PFSK-1 (cell line): ENCODE measurements around the gene RAD9A.

Experiments
- FOXP2 ChIP-seq: optimal IDR thresholded peaks from 2 replicates; pipeline ENCODE3; 2011; ENCODE audit warnings: borderline replicate concordance, control low read depth, inconsistent platforms; ENCODE audit not compliant: insufficient read depth; ENCODE audit errors: extremely low read length, extremely low read depth
- POLR2AphosphoS5 ChIP-seq: IDR thresholded peaks from 2 replicates; pipeline ENCODE4 v1.6.1; 2012; ENCODE audit warnings: low read depth, mild to moderate bottlenecking, control low read depth, low read length, moderate library complexity
- SIN3A ChIP-seq: IDR thresholded peaks from 2 replicates; pipeline ENCODE4 v1.6.1; 2012; ENCODE audit warnings: mild to moderate bottlenecking, low read length, moderate library complexity, borderline replicate concordance; ENCODE audit not compliant: insufficient read depth
- TAF1 ChIP-seq: IDR thresholded peaks from 2 replicates; pipeline ENCODE4 v1.6.1; 2012; ENCODE audit warnings: low read length, control low read depth, borderline replicate concordance; ENCODE audit not compliant: insufficient read depth
- TF ChIP-seq, protein P1 (sequence below), 2 experiments: IDR thresholded peaks; 2 replicates each; pipeline versions ENCODE4 v1.6.1 to v1.8.0; 2011 to 2012; ENCODE audit warnings: low read depth in 2 of 2, low read length in 2 of 2, control low read depth in 1 of 2, inconsistent platforms in 1 of 2, mild to moderate bottlenecking in 1 of 2, moderate library complexity in 1 of 2; ENCODE audit not compliant: insufficient read depth in 1 of 2

DNA sequence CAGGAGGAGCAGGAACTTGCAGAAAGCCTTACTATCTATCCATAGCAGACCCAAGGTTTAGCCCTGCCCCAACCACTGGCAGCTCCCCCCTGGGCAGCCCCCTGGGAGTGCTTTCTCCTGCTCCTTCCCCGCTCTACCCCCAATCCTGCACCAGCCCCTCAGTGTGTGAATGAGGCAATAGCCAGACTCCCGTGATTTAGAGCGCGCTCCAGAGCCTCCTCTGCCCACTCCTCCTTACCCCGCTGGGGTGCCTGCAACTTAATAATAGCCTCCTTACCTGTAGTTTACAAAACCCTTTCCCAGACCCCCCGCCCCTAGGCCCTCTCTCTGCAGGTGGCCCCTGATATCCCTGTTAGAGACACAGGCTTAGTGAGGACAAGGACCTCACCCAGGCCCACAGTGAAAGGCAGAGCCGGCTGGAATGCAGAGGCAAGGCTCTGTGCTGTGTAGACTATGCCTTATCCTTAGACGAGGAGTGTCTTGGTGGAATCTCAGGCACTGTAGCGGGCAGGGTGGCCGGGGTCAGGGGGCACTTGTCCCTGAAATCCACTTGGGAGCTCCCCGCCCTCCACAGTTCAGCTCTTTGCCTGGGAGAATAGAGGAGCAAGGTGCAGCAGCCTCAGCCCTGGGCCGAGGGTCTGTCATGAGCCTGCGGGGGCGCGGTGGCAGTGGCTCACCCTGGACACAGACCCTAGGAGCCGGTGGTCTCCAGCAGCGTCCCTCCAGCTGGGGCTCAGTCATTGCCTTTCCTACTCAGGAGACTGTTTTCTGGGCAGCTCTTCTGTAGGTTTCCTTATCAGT, 19.4 kb downstream of the RAD9A start:
- TF ChIP-seq TAF1 (no peak), SIN3A (no peak), POLR2AphosphoS5 (no peak), FOXP2 (no peak)
- TF ChIP-seq, protein P1, sequence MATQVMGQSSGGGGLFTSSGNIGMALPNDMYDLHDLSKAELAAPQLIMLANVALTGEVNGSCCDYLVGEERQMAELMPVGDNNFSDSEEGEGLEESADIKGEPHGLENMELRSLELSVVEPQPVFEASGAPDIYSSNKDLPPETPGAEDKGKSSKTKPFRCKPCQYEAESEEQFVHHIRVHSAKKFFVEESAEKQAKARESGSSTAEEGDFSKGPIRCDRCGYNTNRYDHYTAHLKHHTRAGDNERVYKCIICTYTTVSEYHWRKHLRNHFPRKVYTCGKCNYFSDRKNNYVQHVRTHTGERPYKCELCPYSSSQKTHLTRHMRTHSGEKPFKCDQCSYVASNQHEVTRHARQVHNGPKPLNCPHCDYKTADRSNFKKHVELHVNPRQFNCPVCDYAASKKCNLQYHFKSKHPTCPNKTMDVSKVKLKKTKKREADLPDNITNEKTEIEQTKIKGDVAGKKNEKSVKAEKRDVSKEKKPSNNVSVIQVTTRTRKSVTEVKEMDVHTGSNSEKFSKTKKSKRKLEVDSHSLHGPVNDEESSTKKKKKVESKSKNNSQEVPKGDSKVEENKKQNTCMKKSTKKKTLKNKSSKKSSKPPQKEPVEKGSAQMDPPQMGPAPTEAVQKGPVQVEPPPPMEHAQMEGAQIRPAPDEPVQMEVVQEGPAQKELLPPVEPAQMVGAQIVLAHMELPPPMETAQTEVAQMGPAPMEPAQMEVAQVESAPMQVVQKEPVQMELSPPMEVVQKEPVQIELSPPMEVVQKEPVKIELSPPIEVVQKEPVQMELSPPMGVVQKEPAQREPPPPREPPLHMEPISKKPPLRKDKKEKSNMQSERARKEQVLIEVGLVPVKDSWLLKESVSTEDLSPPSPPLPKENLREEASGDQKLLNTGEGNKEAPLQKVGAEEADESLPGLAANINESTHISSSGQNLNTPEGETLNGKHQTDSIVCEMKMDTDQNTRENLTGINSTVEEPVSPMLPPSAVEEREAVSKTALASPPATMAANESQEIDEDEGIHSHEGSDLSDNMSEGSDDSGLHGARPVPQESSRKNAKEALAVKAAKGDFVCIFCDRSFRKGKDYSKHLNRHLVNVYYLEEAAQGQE (IDR thresholded peaks at IDR 0.05; ENCODE audit: insufficient read depth in 1 of 2, low read depth in 2 of 2, low read length in 2 of 2), result no peak
